Measurements from ENCODE around the gene AMBRA1.
A peak's percentile ranks its signal among the peaks of the same experiment; 100 is the strongest.

Gene AMBRA1

DNA sequence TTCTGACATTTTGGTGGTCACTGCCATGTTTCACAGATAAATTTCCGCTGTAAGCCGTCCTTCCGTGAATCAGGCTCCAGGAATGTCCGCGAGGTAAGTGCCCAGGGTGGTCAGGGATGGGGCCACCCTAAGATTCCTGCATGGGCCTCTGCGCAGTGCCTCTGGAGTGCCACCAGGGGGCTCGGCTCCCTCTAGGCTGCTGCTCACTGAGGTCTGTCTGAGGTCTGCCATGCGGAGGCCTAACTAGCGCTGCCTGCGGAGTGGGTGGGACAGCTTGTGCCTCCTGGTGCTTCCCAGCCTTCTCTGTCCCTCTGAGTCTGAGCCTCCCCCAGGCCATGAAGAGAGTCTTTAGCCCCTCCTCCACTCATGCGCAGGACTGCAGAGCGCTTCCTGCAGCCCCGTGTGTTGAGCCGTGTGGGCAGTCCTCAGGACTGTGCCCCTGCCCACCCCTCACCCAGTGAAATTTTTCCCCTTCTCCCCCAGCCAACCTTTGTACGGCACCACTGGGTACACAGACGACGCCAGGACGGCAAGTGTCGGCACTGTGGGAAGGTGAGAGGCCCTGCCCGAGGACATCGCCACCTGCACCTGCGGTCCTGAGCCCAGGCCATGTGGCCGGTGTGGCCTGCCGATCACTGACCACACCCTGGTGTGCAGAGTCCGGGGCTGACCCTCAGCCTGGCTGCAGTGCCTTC lies 224.2 kb downstream of the AMBRA1 start:
- no peak overlapping the region for H3K4me3 ChIP-seq (ENCODE audit: low read length)
- no peaks in the 10 kb centered on the region for H3K4me1 ChIP-seq (ENCODE audit: control insufficient read depth, insufficient read depth, low read length)
- H3K27ac ChIP-seq (ENCODE audit: low read depth, low read length): no peak overlapping the region
- peaks cover 21% of the 10 kb centered on the region for H3K36me3 ChIP-seq (ENCODE audit: control insufficient read depth, insufficient read depth, low read length)
- no peaks in the 10 kb centered on the region for H3K27me3 ChIP-seq (ENCODE audit: control insufficient read depth, insufficient read depth, low read length)
- H3K9ac ChIP-seq (ENCODE audit: low read length): no peak overlapping the region

DNA sequence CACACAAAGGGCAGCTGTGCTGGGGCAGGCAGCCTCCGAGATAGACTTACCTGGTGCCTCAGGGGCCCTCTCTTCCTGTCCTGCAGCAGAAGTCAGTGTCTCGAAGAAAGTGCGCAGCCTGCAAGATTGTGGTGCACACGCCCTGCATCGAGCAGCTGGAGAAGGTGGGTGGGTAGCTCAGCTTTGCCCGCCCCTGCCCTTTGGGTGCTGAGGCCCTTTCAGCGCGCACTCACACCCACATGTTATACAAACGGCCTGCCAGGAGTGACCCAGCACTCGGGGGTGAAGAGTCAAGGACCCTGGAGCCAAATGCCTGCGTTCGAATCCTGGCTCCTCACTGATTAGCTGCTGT lies 225.9 kb downstream of the AMBRA1 start:
- Histone ChIP-seq H3K4me1 (ENCODE audit: control insufficient read depth, insufficient read depth, low read length) (peaks cover 9% of the 10 kb centered on the region), H3K36me3 (ENCODE audit: control insufficient read depth, insufficient read depth, low read length) (peaks cover 13% of the 10 kb centered on the region), H3K9ac (ENCODE audit: low read length) (no peak overlapping the region), H3K27me3 (ENCODE audit: control insufficient read depth, insufficient read depth, low read length) (no peaks in the 10 kb centered on the region), H3K4me3 (ENCODE audit: low read length) (no peak overlapping the region), H3K27ac (ENCODE audit: low read depth, low read length) (no peak overlapping the region)

GRCh38 chr11:46367244-46367915 lies 226.4 kb downstream of the AMBRA1 start:
- Histone ChIP-seq H3K27ac (ENCODE audit: low read depth, low read length) (no peak overlapping the region), H3K4me3 (ENCODE audit: low read length) (no peak overlapping the region), H3K27me3 (ENCODE audit: control insufficient read depth, insufficient read depth, low read length) (no peaks in the 10 kb centered on the region), H3K9ac (ENCODE audit: low read length) (no peak overlapping the region), H3K36me3 (ENCODE audit: control insufficient read depth, insufficient read depth, low read length) (peaks cover 13% of the 10 kb centered on the region), H3K4me1 (ENCODE audit: control insufficient read depth, insufficient read depth, low read length) (peaks cover 14% of the 10 kb centered on the region)

- no peak overlapping the region for H3K4me3 ChIP-seq (ENCODE audit: low read length)
- H3K9ac ChIP-seq (ENCODE audit: low read length): no peak overlapping the region
- H3K36me3 ChIP-seq (ENCODE audit: control insufficient read depth, insufficient read depth, low read length): peaks cover 13% of the 10 kb centered on the region
- H3K4me1 ChIP-seq (ENCODE audit: control insufficient read depth, insufficient read depth, low read length): peaks cover 21% of the 10 kb centered on the region
- H3K27me3 ChIP-seq (ENCODE audit: control insufficient read depth, insufficient read depth, low read length): no peaks in the 10 kb centered on the region
- no peak overlapping the region for H3K27ac ChIP-seq (ENCODE audit: low read depth, low read length)
Measured at GRCh38 chr11:46366661-46367161, 227.1 kb downstream of the AMBRA1 start.

- no peak overlapping the region for H3K9ac ChIP-seq (ENCODE audit: low read length)
- H3K4me3 ChIP-seq (ENCODE audit: low read length): no peak overlapping the region
- H3K27me3 ChIP-seq (ENCODE audit: control insufficient read depth, insufficient read depth, low read length): no peaks in the 10 kb centered on the region
- no peak overlapping the region for H3K27ac ChIP-seq (ENCODE audit: low read depth, low read length)
- H3K4me1 ChIP-seq (ENCODE audit: control insufficient read depth, insufficient read depth, low read length): peaks cover 21% of the 10 kb centered on the region
- H3K36me3 ChIP-seq (ENCODE audit: control insufficient read depth, insufficient read depth, low read length): peaks cover 13% of the 10 kb centered on the region
Measured at GRCh38 chr11:46366260-46366659, 227.6 kb downstream of the AMBRA1 start.

DNA sequence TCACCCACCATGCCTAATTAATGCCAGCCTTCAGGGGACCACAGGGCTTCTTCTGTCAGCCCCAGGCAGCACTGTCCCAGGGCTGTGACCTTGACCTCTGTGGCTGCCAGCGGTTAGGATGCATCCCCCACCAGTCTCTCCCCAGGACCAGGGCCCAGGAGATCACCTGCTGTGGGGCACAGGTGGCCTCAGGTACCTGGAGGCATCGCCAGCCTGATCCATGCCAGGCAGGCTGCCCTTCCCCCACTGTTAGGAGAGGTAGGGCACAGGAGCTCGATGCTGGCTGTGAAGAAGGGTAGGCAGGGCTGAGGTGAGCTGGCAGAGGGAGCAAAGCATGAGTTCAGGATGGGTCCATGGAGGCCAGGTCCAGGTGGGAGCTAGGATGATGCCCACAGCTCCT lies 229.0 kb downstream of the AMBRA1 start:
- Histone ChIP-seq H3K27ac (ENCODE audit: low read depth, low read length) (no peak overlapping the region), H3K36me3 (ENCODE audit: control insufficient read depth, insufficient read depth, low read length) (peaks cover 8% of the 10 kb centered on the region), H3K27me3 (ENCODE audit: control insufficient read depth, insufficient read depth, low read length) (no peaks in the 10 kb centered on the region), H3K4me1 (ENCODE audit: control insufficient read depth, insufficient read depth, low read length) (peaks cover 27% of the 10 kb centered on the region), H3K9ac (ENCODE audit: low read length) (no peak overlapping the region), H3K4me3 (ENCODE audit: low read length) (no peak overlapping the region)

DNA sequence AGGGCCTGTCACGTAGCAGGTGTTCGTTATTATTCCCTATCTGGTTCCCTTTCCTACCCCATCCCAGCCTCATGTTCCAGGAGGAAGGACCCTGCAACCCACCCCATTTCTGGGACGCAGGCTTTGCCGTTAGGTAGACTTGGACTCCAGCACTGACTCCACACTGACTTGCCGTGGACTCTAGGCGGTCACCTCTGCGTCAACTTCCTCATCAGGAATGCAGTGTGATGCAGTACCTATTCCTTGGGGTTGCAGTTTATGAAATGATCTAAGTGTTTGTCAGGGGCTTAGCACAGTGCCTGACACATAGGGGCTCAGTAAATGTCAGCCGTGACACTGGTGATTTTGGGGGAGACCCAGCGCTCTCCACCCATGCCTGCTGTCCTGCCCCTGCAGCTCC lies 229.8 kb downstream of the AMBRA1 start:
- Histone ChIP-seq H3K4me3 (ENCODE audit: low read length) (no peak overlapping the region), H3K27ac (ENCODE audit: low read depth, low read length) (no peak overlapping the region), H3K36me3 (ENCODE audit: control insufficient read depth, insufficient read depth, low read length) (peaks cover 7% of the 10 kb centered on the region), H3K9ac (ENCODE audit: low read length) (no peak overlapping the region), H3K4me1 (ENCODE audit: control insufficient read depth, insufficient read depth, low read length) (peaks cover 27% of the 10 kb centered on the region), H3K27me3 (ENCODE audit: control insufficient read depth, insufficient read depth, low read length) (no peaks in the 10 kb centered on the region)

- Histone ChIP-seq H3K36me3 (ENCODE audit: control insufficient read depth, insufficient read depth, low read length) (peaks cover 7% of the 10 kb centered on the region), H3K4me3 (ENCODE audit: low read length) (no peak overlapping the region), H3K9ac (ENCODE audit: low read length) (no peak overlapping the region), H3K27me3 (ENCODE audit: control insufficient read depth, insufficient read depth, low read length) (no peaks in the 10 kb centered on the region), H3K27ac (ENCODE audit: low read depth, low read length) (no peak overlapping the region), H3K4me1 (ENCODE audit: control insufficient read depth, insufficient read depth, low read length) (peaks cover 27% of the 10 kb centered on the region)
Measured at GRCh38 chr11:46363455-46364005, 230.3 kb downstream of the AMBRA1 start.

- no peak overlapping the region for H3K27ac ChIP-seq (ENCODE audit: low read depth, low read length)
- peak overlapping the region; percentile 31 for H3K4me3 ChIP-seq (ENCODE audit: low read length)
- peaks cover 27% of the 10 kb centered on the region for H3K4me1 ChIP-seq (ENCODE audit: control insufficient read depth, insufficient read depth, low read length)
- H3K27me3 ChIP-seq (ENCODE audit: control insufficient read depth, insufficient read depth, low read length): no peaks in the 10 kb centered on the region
- H3K9ac ChIP-seq (ENCODE audit: low read length): no peak overlapping the region
- peaks cover 5% of the 10 kb centered on the region for H3K36me3 ChIP-seq (ENCODE audit: control insufficient read depth, insufficient read depth, low read length)
Measured at GRCh38 chr11:46363031-46363407, 230.8 kb downstream of the AMBRA1 start.

- Histone ChIP-seq H3K9ac (ENCODE audit: low read length) (no peak overlapping the region), H3K4me3 (ENCODE audit: low read length) (peak overlapping the region; percentile 65), H3K27me3 (ENCODE audit: control insufficient read depth, insufficient read depth, low read length) (no peaks in the 10 kb centered on the region), H3K4me1 (ENCODE audit: control insufficient read depth, insufficient read depth, low read length) (peaks cover 27% of the 10 kb centered on the region), H3K27ac (ENCODE audit: low read depth, low read length) (peak overlapping the region; percentile 82), H3K36me3 (ENCODE audit: control insufficient read depth, insufficient read depth, low read length) (peaks cover 2% of the 10 kb centered on the region)
Measured at GRCh38 chr11:46362156-46363030, 231.4 kb downstream of the AMBRA1 start.

DNA sequence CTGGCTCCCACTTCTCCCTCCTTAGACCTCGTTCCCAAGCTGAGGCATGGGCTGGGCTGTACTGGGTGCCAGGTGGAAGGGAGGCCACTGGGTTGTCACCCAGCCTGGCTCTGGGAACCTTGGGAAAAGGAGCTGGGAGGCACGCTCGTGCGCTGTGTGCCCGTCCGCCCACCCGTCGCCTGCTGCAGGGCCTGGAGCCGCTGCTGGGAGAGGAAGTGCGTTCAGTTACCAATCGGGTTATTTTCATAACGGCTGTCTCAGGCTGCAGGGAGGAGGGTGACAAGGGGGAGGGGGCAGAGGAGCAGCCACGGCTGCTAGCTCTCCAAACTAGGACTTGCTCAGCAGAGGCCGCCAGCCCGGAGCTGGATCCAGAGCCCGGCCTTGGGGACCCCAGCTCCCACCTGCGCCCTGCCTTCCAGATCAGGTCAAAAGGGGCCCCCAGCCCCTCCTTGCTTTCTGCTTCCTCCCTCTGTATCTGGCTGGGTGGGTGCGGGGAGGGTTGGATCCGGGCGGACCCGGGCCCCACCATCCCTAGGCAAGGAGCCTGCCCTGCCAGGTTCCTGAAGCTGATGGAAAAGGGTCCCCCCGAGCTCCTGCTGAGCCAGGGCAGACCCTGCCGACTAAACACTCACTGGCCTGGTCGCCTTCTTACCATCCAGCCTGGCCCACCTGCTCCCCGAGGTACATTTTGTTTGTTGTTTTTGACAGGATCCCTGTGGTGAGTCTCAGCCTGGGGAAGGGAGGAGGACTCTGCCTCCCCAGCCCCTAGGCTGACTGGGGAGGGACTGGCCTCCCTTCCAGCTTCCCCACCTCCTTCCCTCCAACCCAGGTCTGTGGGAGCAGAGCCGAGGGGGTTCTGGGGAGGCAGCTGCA lies 232.3 kb downstream of the AMBRA1 start:
- peaks cover 2% of the 10 kb centered on the region for H3K36me3 ChIP-seq (ENCODE audit: control insufficient read depth, insufficient read depth, low read length)
- peak overlapping the region; percentile 43 for H3K9ac ChIP-seq (ENCODE audit: low read length)
- H3K27me3 ChIP-seq (ENCODE audit: control insufficient read depth, insufficient read depth, low read length): no peaks in the 10 kb centered on the region
- peak overlapping the region; percentile 82 for H3K27ac ChIP-seq (ENCODE audit: low read depth, low read length)
- H3K4me3 ChIP-seq (ENCODE audit: low read length): peak overlapping the region; percentile 65
- peaks cover 27% of the 10 kb centered on the region for H3K4me1 ChIP-seq (ENCODE audit: control insufficient read depth, insufficient read depth, low read length)
